PC-9 (cell line): ENCODE results near the gene NOCT.

Experiments used
- EZH2 ChIP-seq: fragments of 200-600 bp; sonication (generic); IDR thresholded peaks from 2 replicates; pipeline ENCODE4 v1.8.0; 2017; ENCODE audit warnings: antibody characterized with exemption, low read depth
- TF ChIP-seq, protein P1 (sequence below): fragments of 200-600 bp; sonication (generic); conservative IDR thresholded peaks from 2 replicates; pipeline ENCODE4 v1.6.1; 2017; ENCODE audit warnings: mixed run types, antibody characterized with exemption, mild to moderate bottlenecking, moderate library complexity

DNA sequence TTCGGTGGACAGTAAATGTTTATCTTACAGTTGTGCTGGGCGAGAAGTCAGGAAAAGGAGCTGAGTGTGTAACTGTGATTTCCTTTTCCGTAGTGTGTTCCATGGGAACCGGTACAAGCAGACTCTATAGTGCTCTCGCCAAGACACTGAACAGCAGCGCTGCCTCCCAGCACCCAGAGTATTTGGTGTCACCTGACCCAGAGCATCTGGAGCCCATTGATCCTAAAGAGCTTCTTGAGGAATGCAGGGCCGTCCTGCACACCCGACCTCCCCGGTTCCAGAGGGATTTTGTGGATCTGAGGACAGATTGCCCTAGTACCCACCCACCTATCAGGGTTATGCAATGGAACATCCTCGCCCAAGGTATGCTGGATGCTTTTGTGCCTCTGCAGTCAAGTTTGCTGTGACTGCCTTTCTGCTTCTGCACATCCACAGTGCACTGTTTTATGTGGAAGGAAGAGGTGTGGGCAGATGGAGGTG is 27.4 kb downstream of the NOCT start:
- TF ChIP-seq, protein P1, sequence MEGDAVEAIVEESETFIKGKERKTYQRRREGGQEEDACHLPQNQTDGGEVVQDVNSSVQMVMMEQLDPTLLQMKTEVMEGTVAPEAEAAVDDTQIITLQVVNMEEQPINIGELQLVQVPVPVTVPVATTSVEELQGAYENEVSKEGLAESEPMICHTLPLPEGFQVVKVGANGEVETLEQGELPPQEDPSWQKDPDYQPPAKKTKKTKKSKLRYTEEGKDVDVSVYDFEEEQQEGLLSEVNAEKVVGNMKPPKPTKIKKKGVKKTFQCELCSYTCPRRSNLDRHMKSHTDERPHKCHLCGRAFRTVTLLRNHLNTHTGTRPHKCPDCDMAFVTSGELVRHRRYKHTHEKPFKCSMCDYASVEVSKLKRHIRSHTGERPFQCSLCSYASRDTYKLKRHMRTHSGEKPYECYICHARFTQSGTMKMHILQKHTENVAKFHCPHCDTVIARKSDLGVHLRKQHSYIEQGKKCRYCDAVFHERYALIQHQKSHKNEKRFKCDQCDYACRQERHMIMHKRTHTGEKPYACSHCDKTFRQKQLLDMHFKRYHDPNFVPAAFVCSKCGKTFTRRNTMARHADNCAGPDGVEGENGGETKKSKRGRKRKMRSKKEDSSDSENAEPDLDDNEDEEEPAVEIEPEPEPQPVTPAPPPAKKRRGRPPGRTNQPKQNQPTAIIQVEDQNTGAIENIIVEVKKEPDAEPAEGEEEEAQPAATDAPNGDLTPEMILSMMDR: no peak
- no peak for TF ChIP-seq EZH2
